GM12865 (cell line): ENCODE measurements around the gene PLOD2.

ENCODE experiments used
- DNase-seq: peaks from one replicate; pipeline ENCODE4 v3.0.0; 2010; ENCODE audit warnings: low read depth
- H3K4me3 ChIP-seq: 2 replicates; pipeline ENCODE4 v1.5.1; 2011; ENCODE audit warnings: mild to moderate bottlenecking, low read depth, low read length, control low read depth
- CTCF ChIP-seq: IDR thresholded peaks from 2 replicates; pipeline ENCODE4 v1.5.1; 2011; ENCODE audit warnings: low read length, control low read depth, low read depth, inconsistent platforms; ENCODE audit not compliant: insufficient read depth; ENCODE audit errors: missing control alignments

Gene PLOD2

GRCh38 chr3:146106986-146107385, 54.0 kb downstream of the PLOD2 start:
- H3K4me3 ChIP-seq = no peak overlapping the region
- TF ChIP-seq CTCF = no peak
- no peak for DNase-seq

- DNase-seq = no peak
- no peak overlapping the region for H3K4me3 ChIP-seq
- TF ChIP-seq CTCF = no peak
Observed at GRCh38 chr3:146104068-146104467, 56.9 kb downstream of the PLOD2 start.

GRCh38 chr3:146102885-146103284, 58.1 kb downstream of the PLOD2 start:
- TF ChIP-seq CTCF = no peak
- DNase-seq = no peak
- no peak overlapping the region for H3K4me3 ChIP-seq

- H3K4me3 ChIP-seq = no peak overlapping the region
- no peak for TF ChIP-seq CTCF
- DNase-seq = no peak
Observed at GRCh38 chr3:146101538-146101937, 59.4 kb downstream of the PLOD2 start.

- no peak for TF ChIP-seq CTCF
- no peak overlapping the region for H3K4me3 ChIP-seq
- DNase-seq = no peak
Observed at GRCh38 chr3:146100825-146101444, 60.0 kb downstream of the PLOD2 start.

GRCh38 chr3:146100180-146100579, 60.8 kb downstream of the PLOD2 start:
- TF ChIP-seq CTCF = no peak
- DNase-seq = no peak
- H3K4me3 ChIP-seq = no peak overlapping the region

- H3K4me3 ChIP-seq = no peak overlapping the region
- no peak for TF ChIP-seq CTCF
- DNase-seq = no peak
Observed at GRCh38 chr3:146099316-146099715, 61.7 kb downstream of the PLOD2 start.
